WTC11 (cell line): ENCODE results near the gene WDR53. TPM values are rescaled to one million over a fixed set of nuclear protein-coding genes. Genes with fewer than 3 reads are reported as not detected.

Source experiments
- ATAC-seq: fragments of 200-7000 bp; cut with Tn5 transposase; 2 replicates; pipeline ENCODE4 v1.10.0; 2021; ENCODE audit warnings: mild to moderate bottlenecking, moderate library complexity
- CTCF ChIA-PET: fragments of 300-600 bp; sonication (Branson Sonifier 250); formaldehyde crosslinking; loops from one replicate; lab custom pipeline; 2021; ENCODE audit warnings: antibody characterized with exemption; lab: Charles Lee
- POLR2A ChIA-PET: fragments of 350-600 bp; sonication (Branson Sonifier 250); formaldehyde crosslinking; loops from one replicate; lab custom pipeline; 2021; ENCODE audit warnings: antibody characterized with exemption; lab: Charles Lee
- DNase-seq: peaks from one replicate; pipeline ENCODE4 v3.0.0; 2021; ENCODE audit warnings: low spot score
- H3K27ac Mint-ChIP-seq: 2 replicates; pipeline ENCODE4 v1.8.0; 2021; ENCODE audit warnings: mixed read lengths
- H3K27me3 Mint-ChIP-seq: 2 replicates; pipeline ENCODE4 v1.8.0; 2021; ENCODE audit warnings: low read depth, mild to moderate bottlenecking, moderate library complexity, mixed read lengths
- H3K36me3 Mint-ChIP-seq: 2 replicates; pipeline ENCODE4 v1.8.0; 2021; ENCODE audit warnings: mixed read lengths
- H3K4me1 Mint-ChIP-seq: 2 replicates; pipeline ENCODE4 v1.8.0; 2022; ENCODE audit warnings: mixed read lengths
- H3K4me3 Mint-ChIP-seq: 2 replicates; pipeline ENCODE4 v1.8.0; 2021; ENCODE audit warnings: mild to moderate bottlenecking, moderate library complexity, mixed read lengths
- H3K9me3 Mint-ChIP-seq: 2 replicates; pipeline ENCODE4 v1.8.0; 2021; ENCODE audit warnings: mixed read lengths
- CBFB ChIP-seq: sonication (generic); formaldehyde crosslinking; IDR thresholded peaks from 2 replicates; pipeline ENCODE4 v1.8.1; 2022; ENCODE audit warnings: mild to moderate bottlenecking, low read depth, missing genetic modification reagents
- CREB1 ChIP-seq: sonication (generic); formaldehyde crosslinking; IDR thresholded peaks from 2 replicates; pipeline ENCODE4 v1.8.0; 2023; ENCODE audit warnings: mild to moderate bottlenecking, missing genetic modification reagents
- ELF4 ChIP-seq: sonication (generic); formaldehyde crosslinking; IDR thresholded peaks from 2 replicates; pipeline ENCODE4 v1.8.1; 2022; ENCODE audit warnings: low read depth, mild to moderate bottlenecking, moderate library complexity, missing genetic modification reagents
- ESRRA ChIP-seq: sonication (generic); formaldehyde crosslinking; IDR thresholded peaks from 2 replicates; pipeline ENCODE4 v1.8.1; 2022; ENCODE audit warnings: mild to moderate bottlenecking, missing genetic modification reagents, borderline replicate concordance
- ETV6 ChIP-seq: sonication (generic); formaldehyde crosslinking; IDR thresholded peaks from 2 replicates; pipeline ENCODE4 v1.8.1; 2022; ENCODE audit warnings: mild to moderate bottlenecking, missing genetic modification reagents
- FOXP1 ChIP-seq: sonication (generic); formaldehyde crosslinking; IDR thresholded peaks from 2 replicates; pipeline ENCODE4 v1.8.0; 2022; ENCODE audit warnings: missing genetic modification reagents, mild to moderate bottlenecking, moderate library complexity, borderline replicate concordance
- GRHL2 ChIP-seq: fragments of 250-450 bp; sonication (Bioruptor Pico); IDR thresholded peaks from 2 replicates; pipeline ENCODE4 v1.8.0; 2022; ENCODE audit warnings: mild to moderate bottlenecking, moderate library complexity; ENCODE audit not compliant: insufficient replicate concordance, severe bottlenecking
- HMGA2 ChIP-seq: fragments of 250-450 bp; sonication (Bioruptor Pico); IDR thresholded peaks from 2 replicates; pipeline ENCODE4 v1.4.0; 2021; ENCODE audit warnings: mild to moderate bottlenecking, moderate library complexity
- KAT7 ChIP-seq: sonication (generic); formaldehyde crosslinking; IDR thresholded peaks from 2 replicates; pipeline ENCODE4 v1.8.1; 2023; ENCODE audit warnings: missing genetic modification reagents, mild to moderate bottlenecking, borderline replicate concordance
- MXD4 ChIP-seq: fragments of 250-450 bp; sonication (Bioruptor Pico); IDR thresholded peaks from 2 replicates; pipeline ENCODE4 v1.8.0; 2021; ENCODE audit warnings: mild to moderate bottlenecking, moderate library complexity, borderline replicate concordance
- NFATC4 ChIP-seq: fragments of 250-450 bp; sonication (Bioruptor Pico); IDR thresholded peaks from 2 replicates; pipeline ENCODE4 v1.9.0; 2021; ENCODE audit warnings: mild to moderate bottlenecking
- NR1H2 ChIP-seq: sonication (generic); formaldehyde crosslinking; IDR thresholded peaks from 2 replicates; pipeline ENCODE4 v1.9.0; 2021; ENCODE audit warnings: mild to moderate bottlenecking, moderate library complexity, missing genetic modification reagents
- NR2C2 ChIP-seq: sonication (generic); formaldehyde crosslinking; IDR thresholded peaks from 2 replicates; pipeline ENCODE4 v1.8.0; 2022; ENCODE audit warnings: mild to moderate bottlenecking, missing genetic modification reagents
- PRRX2 ChIP-seq: fragments of 250-450 bp; sonication (Bioruptor Pico); IDR thresholded peaks from 2 replicates; pipeline ENCODE4 v1.8.0; 2021; ENCODE audit warnings: mild to moderate bottlenecking
- RORB ChIP-seq: fragments of 250-450 bp; sonication (Bioruptor Pico); IDR thresholded peaks from 2 replicates; pipeline ENCODE4 v1.9.0; 2021; ENCODE audit warnings: mild to moderate bottlenecking
- TCF7 ChIP-seq: sonication (generic); formaldehyde crosslinking; IDR thresholded peaks from 2 replicates; pipeline ENCODE4 v1.8.0; 2022; ENCODE audit warnings: mild to moderate bottlenecking, low read depth, missing genetic modification reagents, moderate library complexity
- TP53 ChIP-seq: sonication (generic); formaldehyde crosslinking; IDR thresholded peaks from 2 replicates; pipeline ENCODE4 v1.8.1; 2023; ENCODE audit warnings: mild to moderate bottlenecking, missing genetic modification reagents
- ZBTB21 ChIP-seq: sonication (generic); formaldehyde crosslinking; IDR thresholded peaks from 2 replicates; pipeline ENCODE4 v1.8.1; 2023; ENCODE audit warnings: mild to moderate bottlenecking, missing genetic modification reagents, borderline replicate concordance
- ZNF416 ChIP-seq: fragments of 250-450 bp; sonication (Bioruptor Pico); IDR thresholded peaks from 2 replicates; pipeline ENCODE4 v1.9.0; 2021; ENCODE audit warnings: mild to moderate bottlenecking, inconsistent platforms
- ZNF423 ChIP-seq: fragments of 250-450 bp; sonication (Bioruptor Pico); IDR thresholded peaks from 2 replicates; pipeline ENCODE4 v2.1.2; 2022; ENCODE audit warnings: mild to moderate bottlenecking, moderate library complexity
- total RNA-seq: library from RNA; stranded (reverse); gene quantifications from 3 replicates; pipeline ENCODE4 v1.2.3, GENCODE V29; 2021
- TF ChIP-seq, protein P1 (sequence below): sonication (generic); formaldehyde crosslinking; IDR thresholded peaks from 2 replicates; pipeline ENCODE4 v1.8.1; 2022; ENCODE audit warnings: mild to moderate bottlenecking, moderate library complexity, missing genetic modification reagents
- TF ChIP-seq, protein P2 (sequence below): sonication (generic); formaldehyde crosslinking; IDR thresholded peaks from 2 replicates; pipeline ENCODE4 v1.8.0; 2022; ENCODE audit warnings: mild to moderate bottlenecking, missing genetic modification reagents
- TF ChIP-seq, protein P3 (sequence below): sonication (generic); formaldehyde crosslinking; IDR thresholded peaks from 2 replicates; pipeline ENCODE4 v1.8.0; 2022; ENCODE audit warnings: mild to moderate bottlenecking, missing genetic modification reagents
- TF ChIP-seq, protein P4 (sequence below): sonication (generic); formaldehyde crosslinking; IDR thresholded peaks from 2 replicates; pipeline ENCODE4 v1.8.1; 2022; ENCODE audit warnings: missing genetic modification reagents, borderline replicate concordance
- TF ChIP-seq, protein P5 (sequence below): sonication (generic); formaldehyde crosslinking; IDR thresholded peaks from 2 replicates; pipeline ENCODE4 v1.8.0; 2023; ENCODE audit warnings: missing genetic modification reagents
- TF ChIP-seq, protein P6 (sequence below): fragments of 200-600 bp; IDR thresholded peaks from 2 replicates; pipeline ENCODE4 v1.8.0; 2022; ENCODE audit warnings: antibody characterized with exemption
- TF ChIP-seq, protein P7 (sequence below): fragments of 250-450 bp; sonication (Bioruptor Pico); IDR thresholded peaks from 2 replicates; pipeline ENCODE4 v2.1.2; 2022; ENCODE audit warnings: mild to moderate bottlenecking, moderate library complexity
- TF ChIP-seq, protein P8 (sequence below): sonication (generic); formaldehyde crosslinking; IDR thresholded peaks from 2 replicates; pipeline ENCODE4 v1.8.0; 2022; ENCODE audit warnings: mild to moderate bottlenecking, missing genetic modification reagents

Gene WDR53
- total RNA-seq, 1 experiment from 2014 or later, result 21.4 TPM

DNA sequence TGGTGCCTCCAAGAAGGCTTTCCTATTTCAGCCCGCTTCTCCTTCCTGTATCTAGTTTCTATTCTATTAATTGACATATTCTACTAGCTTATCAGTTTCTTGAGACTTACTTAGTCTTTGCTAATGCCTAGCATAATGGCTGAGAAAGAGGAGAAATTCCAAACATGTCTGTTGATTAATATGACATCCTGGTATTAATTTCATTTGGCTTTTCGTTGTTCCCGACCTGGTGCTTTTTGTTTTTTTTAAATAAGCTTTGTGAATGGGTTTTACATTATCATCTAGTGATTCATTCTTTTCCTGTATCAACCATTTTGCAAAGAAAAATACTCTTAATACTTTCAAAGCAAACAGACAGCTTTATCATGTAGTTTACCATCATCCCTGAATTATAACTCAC lies 13.1 kb downstream of the WDR53 start:
- H3K9me3 Mint-ChIP-seq, result peaks cover 8% of the 10 kb centered on the region
- no peaks in the 10 kb centered on the region for H3K4me1 Mint-ChIP-seq
- no peaks in the 10 kb centered on the region; the same call in 1 of the 2 replicates for H3K27me3 Mint-ChIP-seq
- TF ChIP-seq, protein P1, sequence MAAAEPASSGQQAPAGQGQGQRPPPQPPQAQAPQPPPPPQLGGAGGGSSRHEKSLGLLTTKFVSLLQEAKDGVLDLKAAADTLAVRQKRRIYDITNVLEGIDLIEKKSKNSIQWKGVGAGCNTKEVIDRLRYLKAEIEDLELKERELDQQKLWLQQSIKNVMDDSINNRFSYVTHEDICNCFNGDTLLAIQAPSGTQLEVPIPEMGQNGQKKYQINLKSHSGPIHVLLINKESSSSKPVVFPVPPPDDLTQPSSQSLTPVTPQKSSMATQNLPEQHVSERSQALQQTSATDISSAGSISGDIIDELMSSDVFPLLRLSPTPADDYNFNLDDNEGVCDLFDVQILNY (CRISPR knock-in tag), result no peak
- TF ChIP-seq ELF4 (CRISPR knock-in tag), result no peak
- TF ChIP-seq RORB (CRISPR knock-in tag), result no peak
- TF ChIP-seq CBFB (CRISPR knock-in tag), result no peak
- TF ChIP-seq, protein P2, sequence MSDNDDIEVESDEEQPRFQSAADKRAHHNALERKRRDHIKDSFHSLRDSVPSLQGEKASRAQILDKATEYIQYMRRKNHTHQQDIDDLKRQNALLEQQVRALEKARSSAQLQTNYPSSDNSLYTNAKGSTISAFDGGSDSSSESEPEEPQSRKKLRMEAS, result no peak
- no peak for TF ChIP-seq ZBTB21 (CRISPR knock-in tag)
- no peak for TF ChIP-seq ETV6 (CRISPR knock-in tag)
- TF ChIP-seq, protein P3, sequence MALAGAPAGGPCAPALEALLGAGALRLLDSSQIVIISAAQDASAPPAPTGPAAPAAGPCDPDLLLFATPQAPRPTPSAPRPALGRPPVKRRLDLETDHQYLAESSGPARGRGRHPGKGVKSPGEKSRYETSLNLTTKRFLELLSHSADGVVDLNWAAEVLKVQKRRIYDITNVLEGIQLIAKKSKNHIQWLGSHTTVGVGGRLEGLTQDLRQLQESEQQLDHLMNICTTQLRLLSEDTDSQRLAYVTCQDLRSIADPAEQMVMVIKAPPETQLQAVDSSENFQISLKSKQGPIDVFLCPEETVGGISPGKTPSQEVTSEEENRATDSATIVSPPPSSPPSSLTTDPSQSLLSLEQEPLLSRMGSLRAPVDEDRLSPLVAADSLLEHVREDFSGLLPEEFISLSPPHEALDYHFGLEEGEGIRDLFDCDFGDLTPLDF (CRISPR knock-in tag), result no peak
- TF ChIP-seq MXD4 (CRISPR knock-in tag), result no peak
- TF ChIP-seq TP53 (CRISPR knock-in tag), result no peak
- TF ChIP-seq, protein P4, sequence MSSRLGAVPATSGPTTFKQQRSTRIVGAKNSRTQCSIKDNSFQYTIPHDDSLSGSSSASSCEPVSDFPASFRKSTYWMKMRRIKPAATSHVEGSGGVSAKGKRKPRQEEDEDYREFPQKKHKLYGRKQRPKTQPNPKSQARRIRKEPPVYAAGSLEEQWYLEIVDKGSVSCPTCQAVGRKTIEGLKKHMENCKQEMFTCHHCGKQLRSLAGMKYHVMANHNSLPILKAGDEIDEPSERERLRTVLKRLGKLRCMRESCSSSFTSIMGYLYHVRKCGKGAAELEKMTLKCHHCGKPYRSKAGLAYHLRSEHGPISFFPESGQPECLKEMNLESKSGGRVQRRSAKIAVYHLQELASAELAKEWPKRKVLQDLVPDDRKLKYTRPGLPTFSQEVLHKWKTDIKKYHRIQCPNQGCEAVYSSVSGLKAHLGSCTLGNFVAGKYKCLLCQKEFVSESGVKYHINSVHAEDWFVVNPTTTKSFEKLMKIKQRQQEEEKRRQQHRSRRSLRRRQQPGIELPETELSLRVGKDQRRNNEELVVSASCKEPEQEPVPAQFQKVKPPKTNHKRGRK (CRISPR knock-in tag), result no peak
- no peak for TF ChIP-seq ZNF416 (CRISPR knock-in tag)
- TF ChIP-seq, protein P5, sequence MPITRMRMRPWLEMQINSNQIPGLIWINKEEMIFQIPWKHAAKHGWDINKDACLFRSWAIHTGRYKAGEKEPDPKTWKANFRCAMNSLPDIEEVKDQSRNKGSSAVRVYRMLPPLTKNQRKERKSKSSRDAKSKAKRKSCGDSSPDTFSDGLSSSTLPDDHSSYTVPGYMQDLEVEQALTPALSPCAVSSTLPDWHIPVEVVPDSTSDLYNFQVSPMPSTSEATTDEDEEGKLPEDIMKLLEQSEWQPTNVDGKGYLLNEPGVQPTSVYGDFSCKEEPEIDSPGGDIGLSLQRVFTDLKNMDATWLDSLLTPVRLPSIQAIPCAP (CRISPR knock-in tag), result no peak
- no peak for TF ChIP-seq GRHL2
- TF ChIP-seq, protein P6, sequence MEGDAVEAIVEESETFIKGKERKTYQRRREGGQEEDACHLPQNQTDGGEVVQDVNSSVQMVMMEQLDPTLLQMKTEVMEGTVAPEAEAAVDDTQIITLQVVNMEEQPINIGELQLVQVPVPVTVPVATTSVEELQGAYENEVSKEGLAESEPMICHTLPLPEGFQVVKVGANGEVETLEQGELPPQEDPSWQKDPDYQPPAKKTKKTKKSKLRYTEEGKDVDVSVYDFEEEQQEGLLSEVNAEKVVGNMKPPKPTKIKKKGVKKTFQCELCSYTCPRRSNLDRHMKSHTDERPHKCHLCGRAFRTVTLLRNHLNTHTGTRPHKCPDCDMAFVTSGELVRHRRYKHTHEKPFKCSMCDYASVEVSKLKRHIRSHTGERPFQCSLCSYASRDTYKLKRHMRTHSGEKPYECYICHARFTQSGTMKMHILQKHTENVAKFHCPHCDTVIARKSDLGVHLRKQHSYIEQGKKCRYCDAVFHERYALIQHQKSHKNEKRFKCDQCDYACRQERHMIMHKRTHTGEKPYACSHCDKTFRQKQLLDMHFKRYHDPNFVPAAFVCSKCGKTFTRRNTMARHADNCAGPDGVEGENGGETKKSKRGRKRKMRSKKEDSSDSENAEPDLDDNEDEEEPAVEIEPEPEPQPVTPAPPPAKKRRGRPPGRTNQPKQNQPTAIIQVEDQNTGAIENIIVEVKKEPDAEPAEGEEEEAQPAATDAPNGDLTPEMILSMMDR, result no peak
- TF ChIP-seq, protein P7, sequence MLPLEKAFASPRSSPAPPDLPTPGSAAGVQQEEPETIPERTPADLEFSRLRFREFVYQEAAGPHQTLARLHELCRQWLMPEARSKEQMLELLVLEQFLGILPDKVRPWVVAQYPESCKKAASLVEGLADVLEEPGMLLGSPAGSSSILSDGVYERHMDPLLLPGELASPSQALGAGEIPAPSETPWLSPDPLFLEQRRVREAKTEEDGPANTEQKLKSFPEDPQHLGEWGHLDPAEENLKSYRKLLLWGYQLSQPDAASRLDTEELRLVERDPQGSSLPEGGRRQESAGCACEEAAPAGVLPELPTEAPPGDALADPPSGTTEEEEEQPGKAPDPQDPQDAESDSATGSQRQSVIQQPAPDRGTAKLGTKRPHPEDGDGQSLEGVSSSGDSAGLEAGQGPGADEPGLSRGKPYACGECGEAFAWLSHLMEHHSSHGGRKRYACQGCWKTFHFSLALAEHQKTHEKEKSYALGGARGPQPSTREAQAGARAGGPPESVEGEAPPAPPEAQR, result no peak
- TF ChIP-seq, all 79 proteins: peak for 0
- H3K36me3 Mint-ChIP-seq, result peaks cover 8% of the 10 kb centered on the region
- POLR2A ChIA-PET, result no interaction called here
- no peak for ATAC-seq
- H3K27ac Mint-ChIP-seq, result no peak overlapping the region
- no peak overlapping the region for H3K4me3 Mint-ChIP-seq
- no peak for DNase-seq
- CTCF ChIA-PET, result interaction anchor here (2.9 kb wide), 1 partner anchor 27 kb away, joined by 10 read pairs; no protein-coding TSS in a partner anchor

DNA sequence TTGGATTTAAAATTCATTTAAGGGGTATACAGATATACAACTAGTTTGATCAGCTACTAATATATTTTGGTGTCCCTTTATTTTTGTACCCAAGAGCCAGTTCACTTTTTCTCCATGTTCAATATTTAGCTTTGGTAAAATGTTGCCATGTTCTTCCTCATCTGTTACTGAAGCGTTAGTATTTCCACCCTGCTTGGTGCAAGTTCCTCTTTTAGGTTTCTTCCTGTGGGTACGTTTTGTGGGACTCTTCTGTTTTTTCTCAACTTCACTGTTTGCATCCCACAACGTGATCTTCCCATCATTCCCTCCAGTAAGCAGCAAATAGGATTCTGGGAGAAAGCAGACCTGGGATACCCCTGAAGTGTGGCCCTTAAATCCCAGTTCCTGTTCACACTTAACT lies 14.1 kb downstream of the WDR53 start:
- Mint-ChIP-seq H3K9me3 (peaks cover 19% of the 10 kb centered on the region), H3K36me3 (peaks cover 17% of the 10 kb centered on the region), H3K27me3 (peaks cover 2% of the 10 kb centered on the region; the same call in 1 of the 2 replicates), H3K4me1 (no peaks in the 10 kb centered on the region), H3K27ac (no peak overlapping the region), H3K4me3 (no peak overlapping the region)
- ChIA-PET POLR2A (no interaction called here), CTCF (interaction anchor here (0.8 to 2.9 kb wide), 2 partner anchors 26 to 55 kb away, joined by 3 to 10 read pairs; no protein-coding TSS in a partner anchor)
- DNase-seq (no peak), ATAC-seq (no peak)
- TF ChIP-seq, protein P8, sequence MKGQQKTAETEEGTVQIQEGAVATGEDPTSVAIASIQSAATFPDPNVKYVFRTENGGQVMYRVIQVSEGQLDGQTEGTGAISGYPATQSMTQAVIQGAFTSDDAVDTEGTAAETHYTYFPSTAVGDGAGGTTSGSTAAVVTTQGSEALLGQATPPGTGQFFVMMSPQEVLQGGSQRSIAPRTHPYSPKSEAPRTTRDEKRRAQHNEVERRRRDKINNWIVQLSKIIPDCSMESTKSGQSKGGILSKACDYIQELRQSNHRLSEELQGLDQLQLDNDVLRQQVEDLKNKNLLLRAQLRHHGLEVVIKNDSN, result no peak
- TF ChIP-seq NFATC4 (no peak), FOXP1 (no peak), TCF7 (CRISPR knock-in tag) (no peak), KAT7 (CRISPR knock-in tag) (no peak), CREB1 (CRISPR knock-in tag) (no peak), ZNF423 (no peak), PRRX2 (CRISPR knock-in tag) (no peak), NR1H2 (CRISPR knock-in tag) (no peak), ESRRA (no peak), HMGA2 (no peak), NR2C2 (no peak)
- TF ChIP-seq, protein P7, result no peak
